Loucy (cell line): ENCODE results near the gene MICAL2.

Experiments
- EZH2phosphoT487 ChIP-seq: fragments of 200-600 bp; IDR thresholded peaks from 2 replicates; pipeline ENCODE4 v1.6.1; 2018; ENCODE audit warnings: antibody characterized with exemption, mild to moderate bottlenecking, moderate library complexity, borderline replicate concordance
- TF ChIP-seq, protein P1 (sequence below): fragments of 200-600 bp; sonication (generic); conservative IDR thresholded peaks from 2 replicates; pipeline ENCODE4 v1.5.1; 2014; ENCODE audit warnings: mild to moderate bottlenecking, antibody characterized with exemption, low read length

- TF ChIP-seq, protein P1, sequence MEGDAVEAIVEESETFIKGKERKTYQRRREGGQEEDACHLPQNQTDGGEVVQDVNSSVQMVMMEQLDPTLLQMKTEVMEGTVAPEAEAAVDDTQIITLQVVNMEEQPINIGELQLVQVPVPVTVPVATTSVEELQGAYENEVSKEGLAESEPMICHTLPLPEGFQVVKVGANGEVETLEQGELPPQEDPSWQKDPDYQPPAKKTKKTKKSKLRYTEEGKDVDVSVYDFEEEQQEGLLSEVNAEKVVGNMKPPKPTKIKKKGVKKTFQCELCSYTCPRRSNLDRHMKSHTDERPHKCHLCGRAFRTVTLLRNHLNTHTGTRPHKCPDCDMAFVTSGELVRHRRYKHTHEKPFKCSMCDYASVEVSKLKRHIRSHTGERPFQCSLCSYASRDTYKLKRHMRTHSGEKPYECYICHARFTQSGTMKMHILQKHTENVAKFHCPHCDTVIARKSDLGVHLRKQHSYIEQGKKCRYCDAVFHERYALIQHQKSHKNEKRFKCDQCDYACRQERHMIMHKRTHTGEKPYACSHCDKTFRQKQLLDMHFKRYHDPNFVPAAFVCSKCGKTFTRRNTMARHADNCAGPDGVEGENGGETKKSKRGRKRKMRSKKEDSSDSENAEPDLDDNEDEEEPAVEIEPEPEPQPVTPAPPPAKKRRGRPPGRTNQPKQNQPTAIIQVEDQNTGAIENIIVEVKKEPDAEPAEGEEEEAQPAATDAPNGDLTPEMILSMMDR, result no peak
- no peak for TF ChIP-seq EZH2phosphoT487
Observed at GRCh38 chr11:12110714-12111548, 541 bp downstream of the MICAL2 start.
